ENCODE results near the gene PRSS57. TPM values are rescaled to one million over a fixed set of nuclear protein-coding genes. Genes with fewer than 3 reads are reported as not detected.

The PRSS57 gene
- total RNA-seq, 1 donor from 2014 or later: not detected

- ChIA-PET POLR2A (no interaction called here), CTCF (no interaction called here)
- Mint-ChIP-seq H3K4me3 (no peak overlapping the region), H3K9me3 (peaks cover under 1% of the 10 kb centered on the region), H3K4me1 (peaks cover 10% of the 10 kb centered on the region), H3K27ac (no peak overlapping the region), H3K36me3 (ENCODE audit: low read depth) (no peaks in the 10 kb centered on the region), H3K27me3 (peaks cover 20% of the 10 kb centered on the region)
- ATAC-seq (ENCODE audit: low read depth): no peak
- DNase-seq: no peak
- no peak for TF ChIP-seq CTCF (IDR thresholded peaks at IDR 0.05)
- intact Hi-C loops (cut with micrococcal nuclease): no loop called here
These were observed 25.3 kb upstream of the PRSS57 start for GRCh38 chr19:720345-721160.

GRCh38 chr19:719636-720344, 24.5 kb upstream of the PRSS57 start:
- intact Hi-C loops (cut with micrococcal nuclease): no loop called here
- Mint-ChIP-seq H3K9me3 (peaks cover 4% of the 10 kb centered on the region), H3K27me3 (peaks cover 22% of the 10 kb centered on the region), H3K36me3 (ENCODE audit: low read depth) (no peaks in the 10 kb centered on the region), H3K27ac (no peak overlapping the region), H3K4me1 (peaks cover 10% of the 10 kb centered on the region), H3K4me3 (no peak overlapping the region)
- no peak for DNase-seq
- POLR2A ChIA-PET: no interaction called here
- CTCF ChIA-PET: no interaction called here
- no peak for ATAC-seq (ENCODE audit: low read depth)
- TF ChIP-seq CTCF (IDR thresholded peaks at IDR 0.05): no peak

GRCh38 chr19:718991-719512, 23.8 kb upstream of the PRSS57 start:
- TF ChIP-seq CTCF (IDR thresholded peaks at IDR 0.05): no peak
- Mint-ChIP-seq H3K4me1 (peaks cover 10% of the 10 kb centered on the region), H3K4me3 (no peak overlapping the region), H3K27ac (no peak overlapping the region), H3K27me3 (peaks cover 22% of the 10 kb centered on the region), H3K36me3 (ENCODE audit: low read depth) (no peaks in the 10 kb centered on the region), H3K9me3 (peaks cover 4% of the 10 kb centered on the region)
- no peak for ATAC-seq (ENCODE audit: low read depth)
- ChIA-PET POLR2A (no interaction called here), CTCF (no interaction called here)
- no peak for DNase-seq
- intact Hi-C loops (cut with micrococcal nuclease): no loop called here

DNA sequence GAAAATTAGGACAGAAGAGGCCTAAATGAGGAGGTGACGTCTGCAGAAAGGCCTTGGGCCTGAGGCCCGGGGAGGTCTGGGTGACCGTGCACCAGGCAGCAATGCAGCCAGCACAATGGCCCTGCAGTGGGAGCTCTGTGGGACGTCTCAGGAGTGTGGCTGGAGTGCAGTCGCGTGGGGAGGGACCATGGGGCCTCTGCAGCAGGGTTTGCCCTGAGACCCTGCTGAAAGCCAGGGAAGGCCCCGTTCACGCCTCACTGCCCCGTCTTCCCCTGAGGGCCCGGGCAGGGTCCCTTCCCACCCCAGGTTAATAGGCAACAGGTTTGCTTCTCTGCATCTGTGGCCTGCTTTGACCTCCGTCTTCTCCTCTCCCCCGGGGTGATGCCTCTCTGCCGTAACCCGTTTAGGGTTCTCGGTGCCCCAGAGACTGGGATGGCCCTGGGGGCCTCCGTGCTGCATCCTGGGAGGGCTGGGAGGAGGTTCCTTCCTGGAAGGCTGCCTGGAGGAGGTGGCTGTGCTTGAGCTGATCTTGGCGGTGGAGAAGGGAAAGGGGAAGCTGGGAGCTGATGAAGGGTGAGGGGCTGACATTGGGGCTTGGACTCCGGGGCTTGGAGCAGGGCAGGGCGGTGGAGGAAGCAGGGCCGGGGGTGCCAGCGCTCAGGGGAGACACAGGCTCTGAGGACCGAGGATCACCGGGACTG, 23.1 kb upstream of the PRSS57 start:
- ChIA-PET POLR2A (no interaction called here), CTCF (no interaction called here)
- H3K27me3 Mint-ChIP-seq: peaks cover 22% of the 10 kb centered on the region
- no peaks in the 10 kb centered on the region for H3K36me3 Mint-ChIP-seq (ENCODE audit: low read depth)
- peaks cover 10% of the 10 kb centered on the region for H3K4me1 Mint-ChIP-seq
- ATAC-seq (ENCODE audit: low read depth) (no peak), DNase-seq (no peak)
- H3K9me3 Mint-ChIP-seq: peaks cover 4% of the 10 kb centered on the region
- no peak for TF ChIP-seq CTCF (IDR thresholded peaks at IDR 0.05)
- intact Hi-C loops (cut with micrococcal nuclease): no loop called here
- no peak overlapping the region for H3K4me3 Mint-ChIP-seq
- no peak overlapping the region for H3K27ac Mint-ChIP-seq

DNA sequence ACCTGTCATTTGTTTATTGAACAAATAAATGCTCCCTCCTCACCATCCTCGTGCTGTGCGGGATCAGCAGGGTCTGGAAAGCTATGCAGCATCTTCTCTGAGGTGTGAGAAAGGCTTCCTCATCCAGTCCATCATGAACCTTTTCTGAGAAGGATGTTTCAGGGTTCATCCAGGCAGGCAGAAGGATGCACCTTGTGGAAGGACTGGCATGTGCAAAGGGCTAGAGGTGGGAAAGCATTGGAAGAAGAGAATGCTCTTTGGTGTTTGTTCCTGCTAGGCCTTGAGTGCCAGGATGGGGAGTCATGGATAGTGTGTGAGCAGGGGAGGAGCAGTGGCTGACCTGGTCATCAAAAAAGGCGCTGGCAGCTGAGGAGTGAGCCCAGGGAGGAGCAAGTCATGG, 20.1 kb upstream of the PRSS57 start:
- H3K27ac Mint-ChIP-seq: no peak overlapping the region
- CTCF ChIA-PET: no interaction called here
- no peaks in the 10 kb centered on the region for H3K36me3 Mint-ChIP-seq (ENCODE audit: low read depth)
- peaks cover 4% of the 10 kb centered on the region for H3K9me3 Mint-ChIP-seq
- peaks cover 24% of the 10 kb centered on the region for H3K27me3 Mint-ChIP-seq
- no peaks in the 10 kb centered on the region for H3K4me1 Mint-ChIP-seq
- H3K4me3 Mint-ChIP-seq: no peak overlapping the region
- ATAC-seq (ENCODE audit: low read depth): no peak
- POLR2A ChIA-PET: no interaction called here
- DNase-seq: no peak
- TF ChIP-seq CTCF (IDR thresholded peaks at IDR 0.05): no peak
- intact Hi-C loops (cut with micrococcal nuclease): no loop called here

Data from activated B cell treated with CpG ODN at 0.5 μM for 24 hours (primary cell).